ENCODE measurements around the gene SF3B3. TPM values are rescaled to one million over a fixed set of nuclear protein-coding genes. Genes with fewer than 3 reads are reported as not detected.
A peak's percentile ranks its signal among the peaks of the same experiment; 100 is the strongest.

Gene SF3B3
- total RNA-seq, 1 experiment from 2014 or later, result 403 TPM

DNA sequence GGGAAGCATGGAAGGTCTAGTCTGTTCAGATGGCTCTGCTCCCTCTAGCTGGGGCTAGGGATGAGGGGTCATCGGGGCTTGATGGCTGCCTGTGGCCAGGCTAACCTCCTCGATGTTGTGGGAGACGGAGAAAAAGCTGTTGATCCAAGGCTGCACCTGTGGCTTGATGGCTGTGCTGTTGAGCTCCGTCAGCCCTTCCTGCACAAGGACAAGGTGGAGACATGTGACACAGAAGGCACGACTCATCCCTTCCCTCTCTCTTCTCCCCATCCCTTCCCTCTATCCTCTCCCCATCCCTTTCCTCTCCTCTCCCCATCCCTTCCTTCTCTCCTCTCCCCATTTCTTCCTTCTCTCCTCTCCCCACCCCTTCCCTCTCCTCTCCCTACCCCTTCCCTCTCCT, 41.0 kb upstream of the SF3B3 start:
- peaks cover 3 to 7% of the 10 kb centered on the region in 2 experiments; a peak in 3 of 4 replicates for H3K4me1 ChIP-seq (ENCODE audit: control insufficient read depth in 1 of 2, insufficient read depth in 2 of 2, low read length in 2 of 2)
- ATAC-seq (peak; percentile 46), DNase-seq (ENCODE audit: low read depth, low spot score) (no peak)
- CTCF ChIA-PET, result interaction anchor here (1.2 kb wide), 1 partner anchor 12 kb away, joined by 4 read pairs; no protein-coding TSS in a partner anchor
- H3K9ac ChIP-seq (ENCODE audit: low read length), result no peak overlapping the region
- no peaks in the 10 kb centered on the region for H3K79me2 ChIP-seq (ENCODE audit: insufficient read depth, low read length)
- intact Hi-C loops (cut with micrococcal nuclease), result no loop called here
- TF ChIP-seq CEBPB (IDR thresholded peaks at IDR 0.05; ENCODE audit: low read depth), result no peak
- no peak for TF ChIP-seq POLR2A (IDR thresholded peaks at IDR 0.05; ENCODE audit: borderline replicate concordance, extremely low read depth, insufficient read depth, insufficient read length)
- TF ChIP-seq ELF1 (IDR thresholded peaks at IDR 0.05; ENCODE audit: borderline replicate concordance, low read depth), result no peak
- TF ChIP-seq, protein P1, sequence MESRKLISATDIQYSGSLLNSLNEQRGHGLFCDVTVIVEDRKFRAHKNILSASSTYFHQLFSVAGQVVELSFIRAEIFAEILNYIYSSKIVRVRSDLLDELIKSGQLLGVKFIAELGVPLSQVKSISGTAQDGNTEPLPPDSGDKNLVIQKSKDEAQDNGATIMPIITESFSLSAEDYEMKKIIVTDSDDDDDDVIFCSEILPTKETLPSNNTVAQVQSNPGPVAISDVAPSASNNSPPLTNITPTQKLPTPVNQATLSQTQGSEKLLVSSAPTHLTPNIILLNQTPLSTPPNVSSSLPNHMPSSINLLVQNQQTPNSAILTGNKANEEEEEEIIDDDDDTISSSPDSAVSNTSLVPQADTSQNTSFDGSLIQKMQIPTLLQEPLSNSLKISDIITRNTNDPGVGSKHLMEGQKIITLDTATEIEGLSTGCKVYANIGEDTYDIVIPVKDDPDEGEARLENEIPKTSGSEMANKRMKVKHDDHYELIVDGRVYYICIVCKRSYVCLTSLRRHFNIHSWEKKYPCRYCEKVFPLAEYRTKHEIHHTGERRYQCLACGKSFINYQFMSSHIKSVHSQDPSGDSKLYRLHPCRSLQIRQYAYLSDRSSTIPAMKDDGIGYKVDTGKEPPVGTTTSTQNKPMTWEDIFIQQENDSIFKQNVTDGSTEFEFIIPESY (IDR thresholded peaks at IDR 0.05; ENCODE audit: extremely low read depth, insufficient replicate concordance, low read length), result no peak
- TF ChIP-seq SP1 (IDR thresholded peaks at IDR 0.05; ENCODE audit: low read depth), result no peak
- TF ChIP-seq EGR1 (IDR thresholded peaks at IDR 0.05; ENCODE audit: low read depth), result no peak
- TF ChIP-seq POLR2AphosphoS5 (IDR thresholded peaks at IDR 0.05; ENCODE audit: low read depth, low read length), result no peak
- TF ChIP-seq EZH2 (IDR thresholded peaks at IDR 0.05), result no peak
- no peak for TF ChIP-seq CBX3 (IDR thresholded peaks at IDR 0.05; ENCODE audit: low read depth)
- TF ChIP-seq JUND (IDR thresholded peaks at IDR 0.05), result no peak
- TF ChIP-seq EZH2phosphoT487 (IDR thresholded peaks at IDR 0.05; ENCODE audit: borderline replicate concordance), result no peak
- no peak for TF ChIP-seq ZNF274 (IDR thresholded peaks at IDR 0.05; ENCODE audit: low read depth, low read length)
- TF ChIP-seq, protein P2, sequence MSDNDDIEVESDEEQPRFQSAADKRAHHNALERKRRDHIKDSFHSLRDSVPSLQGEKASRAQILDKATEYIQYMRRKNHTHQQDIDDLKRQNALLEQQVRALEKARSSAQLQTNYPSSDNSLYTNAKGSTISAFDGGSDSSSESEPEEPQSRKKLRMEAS (IDR thresholded peaks at IDR 0.05), result no peak
- no peak for TF ChIP-seq SRF (IDR thresholded peaks at IDR 0.05; ENCODE audit: low read depth)
- TF ChIP-seq, protein P3, sequence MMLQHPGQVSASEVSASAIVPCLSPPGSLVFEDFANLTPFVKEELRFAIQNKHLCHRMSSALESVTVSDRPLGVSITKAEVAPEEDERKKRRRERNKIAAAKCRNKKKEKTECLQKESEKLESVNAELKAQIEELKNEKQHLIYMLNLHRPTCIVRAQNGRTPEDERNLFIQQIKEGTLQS (IDR thresholded peaks at IDR 0.05), result no peak
- TF ChIP-seq YY1 (IDR thresholded peaks at IDR 0.05; ENCODE audit: extremely low read depth, insufficient replicate concordance, low read depth, low read length), result no peak
- no peak for TF ChIP-seq SIN3A (IDR thresholded peaks at IDR 0.05; ENCODE audit: low read depth)
- no peak for TF ChIP-seq TCF7L2 (IDR thresholded peaks at IDR 0.05; ENCODE audit: borderline replicate concordance, extremely low read depth, insufficient read depth, insufficient read length)
- no peaks in the 10 kb centered on the region for H4K20me1 ChIP-seq (ENCODE audit: insufficient read depth)
- H2AFZ ChIP-seq (ENCODE audit: low read depth, low read length, poor library complexity, severe bottlenecking), result no peak overlapping the region
- H3K4me3 ChIP-seq (replicated peaks in 1 of 2; ENCODE audit: low read depth in 1 of 2, low read length in 2 of 2), result no peak overlapping the region
- H3K9me2 ChIP-seq (ENCODE audit: insufficient read depth), result no peaks in the 10 kb centered on the region
- POLR2A ChIA-PET, result no interaction called here
- H3K27ac ChIP-seq (ENCODE audit: low read depth, low read length), result no peak overlapping the region
- H3K36me3 ChIP-seq (ENCODE audit: control insufficient read depth in 1 of 2, insufficient read depth in 2 of 2, low read length in 2 of 2), result peaks cover 0 to 3% of the 10 kb centered on the region in 2 experiments; a peak in 1 of 4 replicates
- RAD21 ChIA-PET (ENCODE audit: low non-redundant PET in 1 of 2, low total read pairs in 2 of 2, uncharacterized antibody in 2 of 2, unreplicated experiment in 2 of 2), result no interaction called here
- H3K27me3 ChIP-seq (ENCODE audit: insufficient read depth, low read length), result no peaks in the 10 kb centered on the region
- BruUV-seq (replicated peaks), result no TSS peak
- H3K4me2 ChIP-seq (ENCODE audit: low read length), result no peak overlapping the region
- no peaks in the 10 kb centered on the region for H3K9me3 ChIP-seq (ENCODE audit: control insufficient read depth in 1 of 2, insufficient read depth in 1 of 2, low read depth in 1 of 2, low read length in 2 of 2)
